ENCODE data around the gene SKOR1. TPM values are rescaled to one million over a fixed set of nuclear protein-coding genes. Genes with fewer than 3 reads are reported as not detected.

The SKOR1 gene
- total RNA-seq, 1 donor from 2014 or later = 0.22 TPM

DNA sequence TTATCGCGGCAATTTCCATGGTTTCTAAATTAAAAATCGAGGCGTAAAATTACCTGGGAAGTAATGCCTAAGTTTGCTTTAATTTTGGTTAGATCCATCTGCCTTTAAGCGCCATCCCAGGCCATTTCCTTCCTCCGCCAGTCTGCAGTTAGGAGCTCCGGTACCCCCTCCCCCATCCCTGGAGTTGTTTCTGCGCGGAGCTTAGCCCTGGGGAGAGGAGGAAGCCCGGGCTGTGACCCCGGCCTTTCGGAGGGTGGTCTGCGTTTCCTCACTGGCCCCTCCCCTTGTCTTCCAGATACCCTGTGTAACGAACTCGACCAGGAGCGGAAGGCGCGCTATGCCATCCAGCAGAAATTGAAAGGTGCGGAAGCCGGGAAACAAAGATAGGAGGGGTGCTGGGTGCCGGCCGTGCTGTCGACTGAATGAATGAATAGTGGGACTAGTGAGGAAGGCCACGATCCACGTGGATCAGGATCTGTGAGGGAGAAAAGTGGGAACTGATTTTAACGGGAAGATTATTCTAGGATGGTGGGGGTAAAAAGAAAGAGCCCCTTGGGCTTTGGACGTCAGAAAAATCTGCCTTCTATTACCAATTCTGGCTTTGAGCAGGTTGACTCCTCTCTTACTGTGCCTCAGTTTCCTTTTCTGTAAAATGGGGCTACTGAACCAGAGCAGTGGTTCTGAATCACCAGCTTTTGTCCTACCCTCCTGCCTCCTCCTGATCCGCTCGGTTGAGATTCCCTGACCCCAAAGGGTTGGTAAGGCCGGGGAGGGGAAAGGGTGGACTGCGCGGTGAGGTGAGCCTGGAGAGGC is 7.8 kb downstream of the SKOR1 start:
- intact Hi-C loops (cut with micrococcal nuclease) = no loop called here
- no peak overlapping the region for H3K27ac ChIP-seq (replicated peaks)
- H3K4me1 ChIP-seq = peaks cover 64% of the 10 kb centered on the region
- no peaks in the 10 kb centered on the region for H3K9me3 ChIP-seq (replicated peaks)
- DNase-seq = no peak
- peaks cover 81% of the 10 kb centered on the region for H3K27me3 ChIP-seq (ENCODE audit: low read depth)
- TF ChIP-seq, protein P1, sequence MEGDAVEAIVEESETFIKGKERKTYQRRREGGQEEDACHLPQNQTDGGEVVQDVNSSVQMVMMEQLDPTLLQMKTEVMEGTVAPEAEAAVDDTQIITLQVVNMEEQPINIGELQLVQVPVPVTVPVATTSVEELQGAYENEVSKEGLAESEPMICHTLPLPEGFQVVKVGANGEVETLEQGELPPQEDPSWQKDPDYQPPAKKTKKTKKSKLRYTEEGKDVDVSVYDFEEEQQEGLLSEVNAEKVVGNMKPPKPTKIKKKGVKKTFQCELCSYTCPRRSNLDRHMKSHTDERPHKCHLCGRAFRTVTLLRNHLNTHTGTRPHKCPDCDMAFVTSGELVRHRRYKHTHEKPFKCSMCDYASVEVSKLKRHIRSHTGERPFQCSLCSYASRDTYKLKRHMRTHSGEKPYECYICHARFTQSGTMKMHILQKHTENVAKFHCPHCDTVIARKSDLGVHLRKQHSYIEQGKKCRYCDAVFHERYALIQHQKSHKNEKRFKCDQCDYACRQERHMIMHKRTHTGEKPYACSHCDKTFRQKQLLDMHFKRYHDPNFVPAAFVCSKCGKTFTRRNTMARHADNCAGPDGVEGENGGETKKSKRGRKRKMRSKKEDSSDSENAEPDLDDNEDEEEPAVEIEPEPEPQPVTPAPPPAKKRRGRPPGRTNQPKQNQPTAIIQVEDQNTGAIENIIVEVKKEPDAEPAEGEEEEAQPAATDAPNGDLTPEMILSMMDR (IDR thresholded peaks at IDR 0.05; ENCODE audit: borderline replicate concordance) = no peak
- H3K36me3 ChIP-seq = no peaks in the 10 kb centered on the region
- peak overlapping the region; percentile 61 for H3K4me3 ChIP-seq

DNA sequence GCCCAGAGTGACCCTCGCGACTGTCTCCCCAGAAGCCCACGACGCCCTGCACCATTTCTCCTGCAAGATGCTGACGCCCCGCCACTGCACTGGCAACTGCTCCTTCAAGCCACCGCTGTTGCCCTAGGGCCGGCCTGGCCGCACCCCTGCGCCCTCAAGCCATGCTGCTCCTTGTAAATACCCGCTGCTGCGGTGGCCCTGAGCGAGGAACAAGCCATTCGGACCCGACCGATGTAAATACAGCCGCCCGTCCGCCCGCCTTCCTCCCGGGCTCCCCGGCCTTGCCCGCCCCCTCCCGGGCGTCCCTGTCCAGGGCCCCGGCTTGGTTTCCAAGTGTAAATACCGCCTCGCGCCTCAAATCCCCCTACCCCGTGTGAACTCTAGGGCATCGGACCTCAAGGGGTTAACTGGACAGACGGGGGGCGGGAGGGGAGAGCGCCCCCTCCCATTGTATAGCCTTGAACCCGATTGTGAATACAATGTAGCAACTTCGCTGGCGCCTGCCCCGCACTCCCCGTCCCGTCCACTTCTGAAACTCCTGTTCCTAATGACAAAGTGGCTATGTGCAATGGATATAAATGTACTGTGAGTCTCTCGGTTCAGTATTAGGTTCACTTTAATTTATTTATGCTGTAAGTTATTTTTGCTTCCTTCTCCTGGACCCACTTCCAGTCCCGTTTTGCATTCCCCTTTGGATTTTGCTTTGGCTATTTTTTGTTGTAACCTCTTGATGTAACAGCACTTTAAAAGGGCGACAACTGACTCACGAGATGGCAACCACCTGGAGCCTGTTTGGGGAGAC is 8.6 kb downstream of the SKOR1 start:
- Histone ChIP-seq H3K27me3 (ENCODE audit: low read depth) (peaks cover 73% of the 10 kb centered on the region), H3K27ac (replicated peaks) (no peak overlapping the region), H3K36me3 (no peaks in the 10 kb centered on the region), H3K4me3 (peak overlapping the region; percentile 61), H3K4me1 (peaks cover 64% of the 10 kb centered on the region), H3K9me3 (replicated peaks) (no peaks in the 10 kb centered on the region)
- intact Hi-C loops (cut with micrococcal nuclease) = no loop called here
- DNase-seq = no peak
- TF ChIP-seq, protein P1 (IDR thresholded peaks at IDR 0.05; ENCODE audit: borderline replicate concordance) = peak; percentile 56

DNA sequence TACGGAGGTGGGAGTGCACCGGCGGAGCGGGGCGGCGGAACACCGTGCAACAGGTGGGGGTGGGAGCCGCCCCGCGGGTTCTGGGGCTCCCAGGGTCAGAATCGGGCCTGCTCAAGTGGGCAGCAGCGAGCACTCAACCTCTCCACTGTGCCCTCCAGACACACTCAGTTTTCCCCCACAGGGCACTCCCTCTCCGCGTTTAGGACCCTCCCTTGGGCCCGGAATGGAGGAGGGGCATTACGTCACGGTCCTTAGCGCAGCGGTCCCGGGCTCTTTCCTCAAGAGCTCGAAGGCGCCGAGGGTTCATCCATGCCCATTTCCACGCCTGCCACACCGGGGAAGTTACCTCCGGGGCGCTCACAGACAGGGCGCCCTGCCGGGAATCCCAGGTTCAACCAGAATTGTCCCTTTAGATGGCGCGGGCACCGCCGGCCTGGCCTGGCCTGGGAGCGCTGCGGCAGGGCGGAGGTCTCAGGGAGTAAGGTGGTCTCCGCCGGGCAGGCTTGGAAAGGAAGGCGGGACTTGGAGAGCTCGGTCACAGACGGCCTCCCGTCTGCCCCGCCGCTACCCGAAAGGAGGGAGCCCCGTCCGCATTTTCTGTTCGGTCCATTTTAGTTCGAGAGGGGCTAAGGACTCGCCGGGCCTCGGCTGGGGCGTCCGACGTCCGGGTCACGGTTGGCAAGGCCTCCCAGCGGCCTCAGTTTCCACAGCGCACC is 9.4 kb downstream of the SKOR1 start:
- Histone ChIP-seq H3K4me3 (peak overlapping the region; percentile 61), H3K4me1 (peaks cover 64% of the 10 kb centered on the region)
- TF ChIP-seq, protein P1 (IDR thresholded peaks at IDR 0.05; ENCODE audit: borderline replicate concordance) = no peak

DNA sequence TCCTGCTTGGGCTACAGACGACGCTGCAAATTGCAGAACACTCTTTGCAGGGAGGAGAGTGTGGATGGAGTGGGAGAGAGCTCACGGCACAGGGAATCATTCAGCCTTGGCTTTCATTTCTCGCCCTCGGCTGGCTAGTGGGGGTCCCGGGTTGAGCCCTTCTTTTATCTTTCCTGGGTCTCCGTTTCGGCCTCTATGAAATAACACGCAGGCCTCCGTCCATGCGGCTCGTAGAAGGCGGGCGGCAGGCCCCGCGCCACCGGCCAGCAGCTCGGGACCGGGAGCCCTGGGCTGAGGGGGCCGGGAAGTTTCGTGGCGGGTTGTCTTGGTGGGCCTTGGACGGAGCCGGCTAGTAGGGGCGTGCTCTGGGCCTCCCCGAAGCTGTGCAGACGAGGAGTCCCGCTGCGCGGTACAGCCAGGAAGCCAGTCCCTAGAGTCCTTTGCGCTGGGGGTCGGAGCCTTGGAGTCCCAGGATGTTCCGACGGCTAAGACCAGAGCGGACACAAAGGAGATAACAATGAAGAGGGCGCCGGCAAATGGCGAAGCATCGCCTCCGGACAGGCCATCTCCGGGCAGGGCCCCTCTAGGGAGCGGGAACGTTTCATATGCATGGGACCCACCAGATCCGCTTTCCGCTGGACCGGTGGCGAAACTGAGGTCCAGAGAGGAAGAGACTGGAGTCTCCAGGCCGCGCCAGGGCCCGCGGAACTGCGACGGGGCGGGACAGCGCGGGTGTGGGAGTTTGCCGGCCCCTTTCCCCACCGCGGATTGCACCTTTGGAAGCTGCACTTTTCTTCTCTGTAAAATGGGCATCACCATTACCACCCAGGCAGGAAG is 10.2 kb downstream of the SKOR1 start:
- no peak overlapping the region for H3K27ac ChIP-seq (replicated peaks)
- H3K9me3 ChIP-seq (replicated peaks) = no peaks in the 10 kb centered on the region
- peaks cover 57% of the 10 kb centered on the region for H3K27me3 ChIP-seq (ENCODE audit: low read depth)
- TF ChIP-seq, protein P1 (IDR thresholded peaks at IDR 0.05; ENCODE audit: borderline replicate concordance) = no peak
- H3K4me3 ChIP-seq = peak overlapping the region; percentile 61
- no peak for DNase-seq
- H3K4me1 ChIP-seq = peaks cover 62% of the 10 kb centered on the region
- intact Hi-C loops (cut with micrococcal nuclease) = loop anchor here (2.0 kb wide), 1 partner anchor 377 kb away; no protein-coding TSS in a partner anchor
- no peaks in the 10 kb centered on the region for H3K36me3 ChIP-seq

More for the DNA sequence above, 9.4 kb downstream of the SKOR1 start:
- Histone ChIP-seq H3K36me3 (no peaks in the 10 kb centered on the region), H3K27me3 (ENCODE audit: low read depth) (peaks cover 65% of the 10 kb centered on the region), H3K27ac (replicated peaks) (no peak overlapping the region), H3K9me3 (replicated peaks) (no peaks in the 10 kb centered on the region)
- intact Hi-C loops (cut with micrococcal nuclease) = no loop called here
- no peak for DNase-seq

All from left ventricle myocardium inferior (tissue), 1 donor.